Activated B cell treated with CpG ODN at 0.5 μM for 24 hours (primary cell): ENCODE data around the gene ZBED6. TPM values are rescaled to one million over a fixed set of nuclear protein-coding genes. Genes with fewer than 3 reads are reported as not detected.

Experiments used
- ATAC-seq: fragments of 200-7000 bp; cut with Tn5 transposase; one replicate; pipeline ENCODE4 v1.10.0; 2021; ENCODE audit warnings: low read depth, mild to moderate bottlenecking, moderate library complexity
- CTCF ChIA-PET: fragments of 350-600 bp; sonication (Branson Sonifier 250); formaldehyde crosslinking; loops from one replicate; lab custom pipeline; 2021; ENCODE audit warnings: antibody characterized with exemption; lab: Charles Lee
- POLR2A ChIA-PET: fragments of 350-600 bp; sonication (Branson Sonifier 250); formaldehyde crosslinking; loops from one replicate; lab custom pipeline; 2021; ENCODE audit warnings: antibody characterized with exemption; lab: Charles Lee
- DNase-seq: peaks from one replicate; pipeline ENCODE4 v3.0.0; 2022
- H3K27ac Mint-ChIP-seq: one replicate; pipeline ENCODE4 v1.8.0; 2020; ENCODE audit warnings: mixed read lengths
- H3K27me3 Mint-ChIP-seq: one replicate; pipeline ENCODE4 v1.8.0; 2021; ENCODE audit warnings: mixed read lengths
- H3K36me3 Mint-ChIP-seq: one replicate; pipeline ENCODE4 v1.8.0; 2021; ENCODE audit warnings: low read depth, mixed read lengths
- H3K4me1 Mint-ChIP-seq: one replicate; pipeline ENCODE4 v1.8.0; 2021; ENCODE audit warnings: mixed read lengths
- H3K4me3 Mint-ChIP-seq: one replicate; pipeline ENCODE4 v1.8.0; 2020; ENCODE audit warnings: mild to moderate bottlenecking, mixed read lengths
- H3K9me3 Mint-ChIP-seq: one replicate; pipeline ENCODE4 v1.8.0; 2020; ENCODE audit warnings: mixed read lengths
- intact Hi-C: fragments of 100-400 bp; cut with micrococcal nuclease; formaldehyde crosslinking; loops from one replicate; pipeline ENCODE4 v1.15.1; 2024
- total RNA-seq: library from RNA; stranded (reverse); gene quantifications from 2 replicates; pipeline ENCODE4 v1.2.3, GENCODE V29; 2022
- TF ChIP-seq, protein P1 (sequence below): fragments of 200-600 bp; IDR thresholded peaks from one replicate; pipeline ENCODE4 v1.8.0; 2022; ENCODE audit warnings: antibody characterized with exemption, mild to moderate bottlenecking

ZBED6 gene
- total RNA-seq, 1 donor from 2014 or later: 31.4 TPM

DNA sequence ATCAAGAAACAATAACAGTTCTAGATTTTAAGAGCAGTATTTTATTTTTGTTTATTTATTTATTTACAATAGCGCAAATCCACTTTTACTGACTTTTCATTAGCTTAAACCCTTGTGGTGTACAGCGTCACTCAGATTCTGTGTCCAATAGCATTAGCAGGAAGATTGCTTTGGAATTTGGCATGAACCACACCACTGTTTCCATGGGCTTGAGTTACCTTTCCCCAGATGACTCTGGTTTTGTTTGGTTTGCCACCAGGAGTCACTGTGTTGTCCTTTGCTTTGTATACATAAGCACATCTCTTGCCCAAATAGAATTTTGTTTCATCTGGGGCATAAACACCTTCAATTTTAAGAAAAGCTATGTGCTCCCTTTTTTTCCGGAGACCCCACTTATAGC lies 40.1 kb downstream of the ZBED6 start:
- TF ChIP-seq, protein P1, sequence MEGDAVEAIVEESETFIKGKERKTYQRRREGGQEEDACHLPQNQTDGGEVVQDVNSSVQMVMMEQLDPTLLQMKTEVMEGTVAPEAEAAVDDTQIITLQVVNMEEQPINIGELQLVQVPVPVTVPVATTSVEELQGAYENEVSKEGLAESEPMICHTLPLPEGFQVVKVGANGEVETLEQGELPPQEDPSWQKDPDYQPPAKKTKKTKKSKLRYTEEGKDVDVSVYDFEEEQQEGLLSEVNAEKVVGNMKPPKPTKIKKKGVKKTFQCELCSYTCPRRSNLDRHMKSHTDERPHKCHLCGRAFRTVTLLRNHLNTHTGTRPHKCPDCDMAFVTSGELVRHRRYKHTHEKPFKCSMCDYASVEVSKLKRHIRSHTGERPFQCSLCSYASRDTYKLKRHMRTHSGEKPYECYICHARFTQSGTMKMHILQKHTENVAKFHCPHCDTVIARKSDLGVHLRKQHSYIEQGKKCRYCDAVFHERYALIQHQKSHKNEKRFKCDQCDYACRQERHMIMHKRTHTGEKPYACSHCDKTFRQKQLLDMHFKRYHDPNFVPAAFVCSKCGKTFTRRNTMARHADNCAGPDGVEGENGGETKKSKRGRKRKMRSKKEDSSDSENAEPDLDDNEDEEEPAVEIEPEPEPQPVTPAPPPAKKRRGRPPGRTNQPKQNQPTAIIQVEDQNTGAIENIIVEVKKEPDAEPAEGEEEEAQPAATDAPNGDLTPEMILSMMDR: no peak
- Mint-ChIP-seq H3K27me3 (no peaks in the 10 kb centered on the region), H3K4me1 (no peaks in the 10 kb centered on the region), H3K27ac (no peak overlapping the region), H3K4me3 (no peak overlapping the region), H3K9me3 (no peaks in the 10 kb centered on the region), H3K36me3 (peaks cover 84% of the 10 kb centered on the region)
- ATAC-seq: no peak
- intact Hi-C loops: no loop called here
- CTCF ChIA-PET: no interaction called here
- no peak for DNase-seq
- POLR2A ChIA-PET: no interaction called here

DNA sequence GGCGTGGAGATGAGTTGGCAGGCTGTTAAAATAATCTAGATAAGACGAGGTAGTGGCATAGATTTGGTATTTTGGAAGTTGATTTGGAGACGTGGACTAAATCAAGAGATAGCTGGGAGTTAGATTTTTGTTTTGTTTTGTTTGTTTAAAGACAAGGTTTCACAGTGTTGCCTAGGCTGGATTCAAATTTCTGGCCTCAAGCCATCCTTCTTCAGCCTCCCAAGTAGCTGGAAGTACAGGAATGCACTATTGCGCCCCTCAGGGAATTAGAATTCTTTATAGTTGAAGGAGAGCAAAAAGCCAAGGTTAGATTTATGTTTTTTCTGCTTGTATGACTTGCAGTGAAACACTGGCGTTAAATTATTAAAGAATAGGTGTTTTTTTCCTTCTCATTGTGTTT lies 43.7 kb downstream of the ZBED6 start:
- Mint-ChIP-seq H3K27me3 (no peaks in the 10 kb centered on the region), H3K4me1 (no peaks in the 10 kb centered on the region), H3K27ac (no peak overlapping the region), H3K36me3 (peaks cover 86% of the 10 kb centered on the region), H3K4me3 (no peak overlapping the region), H3K9me3 (no peaks in the 10 kb centered on the region)
- ChIA-PET POLR2A (no interaction called here), CTCF (no interaction called here)
- no peak for DNase-seq
- TF ChIP-seq, protein P1: no peak
- intact Hi-C loops: no loop called here
- no peak for ATAC-seq

GRCh38 chr1:203840208-203840808 lies 44.9 kb downstream of the ZBED6 start:
- peaks cover 83% of the 10 kb centered on the region for H3K36me3 Mint-ChIP-seq

GRCh38 chr1:203842559-203842876 lies 47.1 kb downstream of the ZBED6 start:
- ChIA-PET POLR2A (no interaction called here), CTCF (no interaction called here)
- H3K36me3 Mint-ChIP-seq: peaks cover 82% of the 10 kb centered on the region
- no peak overlapping the region for H3K27ac Mint-ChIP-seq
- no peaks in the 10 kb centered on the region for H3K27me3 Mint-ChIP-seq
- H3K4me3 Mint-ChIP-seq: no peak overlapping the region
- intact Hi-C loops: no loop called here
- DNase-seq (no peak), ATAC-seq (no peak)
- no peaks in the 10 kb centered on the region for H3K9me3 Mint-ChIP-seq
- TF ChIP-seq, protein P1: no peak
- H3K4me1 Mint-ChIP-seq: no peaks in the 10 kb centered on the region

More at GRCh38 chr1:203840208-203840808, 44.9 kb downstream of the ZBED6 start:
- TF ChIP-seq, protein P1: no peak
- no peak overlapping the region for H3K4me3 Mint-ChIP-seq
- H3K27ac Mint-ChIP-seq: no peak overlapping the region
- DNase-seq (no peak), ATAC-seq (no peak)
- POLR2A ChIA-PET: no interaction called here
- no peaks in the 10 kb centered on the region for H3K4me1 Mint-ChIP-seq
- CTCF ChIA-PET: no interaction called here
- no peaks in the 10 kb centered on the region for H3K27me3 Mint-ChIP-seq
- no peaks in the 10 kb centered on the region for H3K9me3 Mint-ChIP-seq
- intact Hi-C loops: no loop called here

DNA sequence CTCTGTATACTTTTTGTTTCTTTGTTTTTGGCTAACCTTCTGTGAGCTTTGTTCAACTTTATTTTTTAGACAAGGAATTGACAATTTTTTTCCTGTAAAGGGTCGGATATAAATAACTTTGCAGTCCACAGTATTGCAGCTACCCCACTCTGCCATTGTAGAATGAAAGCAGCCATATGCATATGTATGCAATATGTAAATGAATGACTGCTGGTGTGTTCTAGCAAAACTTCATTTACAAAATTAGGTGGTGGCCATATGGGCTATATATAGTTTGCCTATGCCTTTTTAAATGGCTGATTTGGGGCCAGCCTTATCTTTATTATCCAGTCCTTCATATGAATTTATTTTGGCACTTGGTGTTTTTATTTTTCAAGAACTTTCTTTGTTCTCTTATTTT lies 48.0 kb downstream of the ZBED6 start:
- H3K4me1 Mint-ChIP-seq: no peaks in the 10 kb centered on the region
- no peak overlapping the region for H3K4me3 Mint-ChIP-seq
- ChIA-PET CTCF (no interaction called here), POLR2A (no interaction called here)
- TF ChIP-seq, protein P1: no peak
- peaks cover 81% of the 10 kb centered on the region for H3K36me3 Mint-ChIP-seq
- no peaks in the 10 kb centered on the region for H3K27me3 Mint-ChIP-seq
- no peak overlapping the region for H3K27ac Mint-ChIP-seq
- H3K9me3 Mint-ChIP-seq: no peaks in the 10 kb centered on the region
- no peak for ATAC-seq
- intact Hi-C loops: no loop called here
- no peak for DNase-seq

Other genes with a start within 250 kb of the ZBED6 start
- 5.0 and 6.6 TPM in 2 replicates for gene ATP2B4, start 168.8 kb upstream of the ZBED6 start, total RNA-seq
- gene LAX1, start 30.4 kb upstream of the ZBED6 start, total RNA-seq: 12.0 and 13.5 TPM in 2 replicates
- 85.6 and 91.6 TPM in 2 replicates for gene ZC3H11A, start within 50 bp of the ZBED6 start, total RNA-seq
- gene SNRPE, start 66.0 kb downstream of the ZBED6 start, total RNA-seq: 149 and 156 TPM in 2 replicates